GM19043 (cell line): ENCODE data around the gene CARD16.
"Not testable (repeated sequence)": the region's sequence is repeated elsewhere in the genome, so short reads cannot be mapped to it uniquely, and the experiment has no call there.

Experiments
- ATAC-seq: cut with Tn5 transposase; IDR thresholded peaks from one replicate; pipeline ENCODE4 v1.9.1; 2021; ENCODE audit warnings: low read depth; ENCODE audit not compliant: unreplicated experiment

CARD16 gene

GRCh38 chr11:105044557-105045524 is at the start of gene CARD16:
CARD16 (minus strand) TSS chr11:105045335; CDS start chr11:105045297, 38 bp downstream.
- ATAC-seq = peak; percentile 98

DNA sequence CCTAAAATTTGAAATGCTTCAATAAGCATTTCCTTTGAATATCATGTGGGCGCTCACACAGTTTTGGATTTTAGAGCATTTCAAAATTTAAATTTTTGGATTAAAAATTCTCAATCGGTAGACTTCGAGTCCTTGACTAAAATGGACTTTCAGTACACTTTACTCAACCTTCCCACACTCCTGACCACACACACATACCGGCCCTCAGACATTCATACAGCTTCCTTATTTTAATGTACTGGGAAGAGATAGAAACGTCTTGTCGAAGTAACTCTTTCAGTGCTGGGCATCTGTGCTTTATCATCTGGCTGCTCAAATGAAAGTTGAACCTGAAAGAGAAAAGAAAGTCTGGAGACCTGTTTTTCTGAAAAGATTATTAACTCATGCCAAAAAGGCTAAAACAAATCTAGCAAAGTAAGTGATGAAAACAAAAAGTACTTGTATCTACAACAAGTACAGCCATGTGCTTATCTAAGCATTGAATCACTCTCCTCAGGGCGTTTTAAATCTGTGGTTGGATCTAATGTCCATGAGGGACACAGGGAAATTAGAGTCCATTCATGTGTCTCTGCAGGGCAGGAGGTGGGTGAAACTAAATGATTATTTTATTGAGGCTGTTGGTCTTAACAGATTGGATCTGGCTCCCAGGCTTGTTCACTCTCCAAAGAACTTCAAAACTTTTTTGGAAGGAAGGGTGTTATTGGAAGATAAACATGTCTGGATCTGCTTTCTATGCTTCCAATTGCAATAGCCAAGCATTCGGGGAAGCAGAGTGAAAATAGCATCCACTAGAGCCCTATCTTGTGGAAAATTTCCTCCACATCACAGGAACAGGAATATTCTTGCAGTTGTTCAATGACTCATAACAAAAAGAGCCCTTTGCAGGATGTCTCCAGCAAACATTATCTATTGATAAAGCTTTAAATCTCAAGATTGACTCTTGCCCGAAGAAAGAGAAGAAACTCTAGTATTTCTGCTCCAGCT is 47.4 kb upstream of the CARD16 start:
- no peak for ATAC-seq

- no peak for ATAC-seq
These were observed 36.4 kb upstream of the CARD16 start for GRCh38 chr11:105081412-105082150.

DNA sequence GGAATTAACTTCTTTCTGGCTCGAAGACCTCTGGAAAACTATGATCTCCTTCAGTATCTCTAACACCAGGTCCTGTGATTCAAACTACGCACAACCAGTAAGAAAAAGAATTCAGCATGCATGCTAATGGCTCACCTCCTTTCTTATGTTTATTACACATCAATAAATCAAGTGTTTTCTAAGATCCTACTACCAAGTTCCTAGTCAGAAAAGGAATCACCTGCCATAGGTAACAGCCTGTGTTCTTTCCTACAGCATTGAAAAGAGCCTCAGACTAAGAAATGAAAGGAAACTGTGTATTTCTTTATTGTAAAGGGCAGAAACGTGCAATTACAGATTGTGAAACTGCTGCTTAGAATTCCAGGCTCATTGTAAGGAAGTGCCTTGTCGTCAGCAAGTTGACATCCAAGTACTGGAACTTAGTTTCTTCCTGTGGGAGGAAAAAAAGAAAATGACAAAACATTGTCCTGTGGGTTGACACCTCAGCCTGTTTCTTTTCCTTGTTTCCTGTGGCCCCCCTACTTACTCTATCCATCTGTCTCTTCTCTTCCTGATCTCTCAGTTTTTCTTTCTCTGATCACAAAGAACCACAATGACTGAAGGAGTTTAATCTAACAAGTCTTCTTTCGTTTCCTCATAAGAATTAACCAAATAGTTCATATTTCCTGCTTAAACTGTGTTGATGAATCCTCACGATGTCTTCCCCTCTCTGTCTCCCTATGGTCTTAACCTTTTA is 35.2 kb upstream of the CARD16 start:
- not testable (repeated sequence) for ATAC-seq

GRCh38 chr11:105078283-105078682 is 33.1 kb upstream of the CARD16 start:
- ATAC-seq = no peak

DNA sequence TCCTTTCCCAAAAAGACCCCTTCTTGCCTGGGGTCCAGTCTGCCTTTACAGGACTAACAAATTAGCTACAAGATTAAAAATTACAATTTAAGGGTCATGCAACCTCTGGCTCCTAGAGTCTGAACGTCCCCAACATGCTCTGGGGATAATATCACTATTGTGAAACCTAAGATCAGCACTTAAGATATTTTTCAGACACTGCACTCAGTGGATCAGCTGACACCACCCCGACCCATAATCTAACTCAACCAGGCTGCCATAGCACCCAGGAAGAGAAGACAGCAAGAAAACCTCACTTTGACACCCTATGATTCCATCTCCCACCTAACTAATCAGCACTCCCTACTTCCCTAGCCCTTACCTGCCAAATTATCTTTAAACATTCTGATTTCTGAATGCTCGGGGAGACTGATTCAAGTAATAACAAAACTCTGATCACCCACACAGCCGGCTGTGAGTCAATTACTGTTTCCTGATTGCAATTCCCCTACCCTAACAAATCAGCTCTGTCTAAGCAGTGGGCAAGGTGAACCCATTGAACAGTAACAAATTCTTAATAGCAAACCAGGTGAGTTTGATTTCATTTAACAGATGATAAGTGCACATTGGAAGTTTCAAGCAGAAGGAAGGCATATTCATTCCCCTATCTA is 32.1 kb upstream of the CARD16 start:
- ATAC-seq = not testable (repeated sequence)

DNA sequence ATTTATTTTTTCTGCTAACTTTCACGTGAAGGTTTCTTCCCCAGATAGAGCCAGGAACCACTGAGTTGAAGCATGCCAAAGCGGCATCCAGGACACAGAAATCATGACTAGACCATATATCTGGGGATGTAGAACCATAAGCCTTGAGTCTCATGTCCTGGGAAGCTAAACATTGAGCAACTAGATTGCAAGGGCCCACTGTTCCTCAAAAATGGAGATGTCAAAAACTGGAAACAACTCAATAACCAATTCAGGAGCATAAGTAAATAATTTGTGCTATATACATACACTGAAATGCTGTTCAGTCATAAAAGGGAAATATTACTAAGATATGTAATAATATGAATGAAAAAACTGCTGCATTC is 29.0 kb upstream of the CARD16 start:
- ATAC-seq = no peak

GRCh38 chr11:105073456-105074165 is 28.5 kb upstream of the CARD16 start:
- no peak for ATAC-seq

DNA sequence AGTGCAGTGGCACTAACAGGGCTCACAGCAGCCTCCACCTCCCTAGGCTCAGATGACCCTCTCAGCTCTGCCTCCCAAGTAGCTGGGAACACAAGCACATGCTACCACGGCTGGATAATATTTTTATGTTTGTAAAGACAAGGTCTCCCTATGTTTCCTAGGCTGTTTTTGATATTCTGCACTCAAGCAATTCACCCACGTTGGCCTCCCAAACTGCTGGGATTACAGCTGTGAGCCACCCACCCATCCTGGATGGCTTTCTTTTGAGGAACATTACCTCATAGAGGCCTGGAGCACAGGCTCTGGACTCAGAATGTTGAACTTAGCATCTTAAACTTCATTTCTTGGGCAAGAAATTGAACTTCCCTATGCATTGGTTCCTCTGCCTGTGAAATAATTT is 26.9 kb upstream of the CARD16 start:
- not testable (repeated sequence) for ATAC-seq

DNA sequence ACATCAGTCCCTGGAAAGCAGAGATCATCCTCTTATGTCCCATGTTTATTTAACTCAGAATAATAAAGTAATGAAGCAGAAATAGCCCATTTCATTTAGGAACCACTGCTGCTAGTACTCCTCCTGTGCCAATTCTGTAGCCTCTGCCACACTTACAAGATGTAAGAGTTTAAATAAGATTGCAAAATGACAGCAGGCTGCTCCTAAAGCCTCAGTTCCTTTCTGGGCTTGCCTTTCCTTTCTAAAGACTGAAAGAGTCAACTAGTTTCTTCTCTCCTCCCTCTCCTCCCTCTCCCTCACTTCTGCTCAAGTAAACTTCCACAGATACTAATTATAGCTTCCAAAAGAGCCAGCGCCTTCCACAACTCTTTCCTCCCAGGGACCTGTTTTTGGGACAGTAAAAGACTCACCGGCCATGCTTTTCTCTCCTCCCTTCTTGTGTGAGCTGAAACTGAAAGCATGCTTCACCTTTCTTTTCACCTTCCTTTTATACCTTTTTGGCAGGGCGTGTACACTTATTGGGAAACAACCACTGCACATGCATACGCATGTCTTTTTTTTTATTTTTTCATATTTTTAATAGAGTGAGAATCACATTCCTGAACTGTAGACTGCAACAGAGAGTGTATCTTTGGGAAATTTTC is 26.1 kb upstream of the CARD16 start:
- ATAC-seq = no peak

DNA sequence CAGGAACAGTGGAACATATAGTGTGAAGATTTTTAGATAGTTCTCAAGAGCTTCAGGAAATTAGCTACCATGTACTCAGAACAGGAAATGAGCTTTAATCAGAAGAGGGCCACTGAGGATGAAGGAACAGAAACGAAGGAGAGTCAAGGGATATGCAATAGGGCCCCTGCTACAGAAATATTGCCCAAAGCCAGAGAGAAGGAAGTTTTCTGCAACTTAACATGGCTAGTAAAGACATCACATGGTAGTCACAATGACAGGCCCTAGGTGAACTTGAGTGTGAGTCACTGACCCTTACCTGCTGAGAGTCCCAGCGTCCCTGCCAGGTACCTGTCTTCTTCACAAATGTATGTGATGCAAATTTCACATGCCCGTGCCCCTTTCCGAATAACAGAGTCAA is 25.2 kb upstream of the CARD16 start:
- no peak for ATAC-seq

GRCh38 chr11:105069749-105070148 is 24.6 kb upstream of the CARD16 start:
- ATAC-seq = not testable (repeated sequence)

GRCh38 chr11:105063245-105063941 is 18.3 kb upstream of the CARD16 start:
- ATAC-seq = not testable (repeated sequence)

- ATAC-seq = no peak
These were observed 12.3 kb upstream of the CARD16 start for GRCh38 chr11:105057432-105057831.

DNA sequence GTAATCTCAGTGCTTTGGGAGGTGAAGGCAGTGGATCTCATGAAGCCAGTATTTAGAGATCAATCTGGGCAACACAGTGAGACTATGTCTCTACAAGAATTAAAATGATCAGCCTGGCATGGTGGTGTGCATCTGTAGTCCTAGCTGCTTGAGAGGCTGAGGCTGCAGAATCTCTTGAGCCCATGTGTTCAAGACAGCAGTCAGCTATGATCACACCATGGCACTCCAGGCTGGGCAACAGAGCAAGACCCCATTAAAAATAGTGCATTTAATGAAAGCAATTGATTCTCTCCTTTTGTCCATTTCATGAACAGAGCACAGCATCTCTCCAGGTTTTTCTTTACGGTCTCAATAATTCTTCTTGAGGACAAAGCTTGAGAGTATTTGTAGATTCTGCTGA is 11.3 kb upstream of the CARD16 start:
- no peak for ATAC-seq

DNA sequence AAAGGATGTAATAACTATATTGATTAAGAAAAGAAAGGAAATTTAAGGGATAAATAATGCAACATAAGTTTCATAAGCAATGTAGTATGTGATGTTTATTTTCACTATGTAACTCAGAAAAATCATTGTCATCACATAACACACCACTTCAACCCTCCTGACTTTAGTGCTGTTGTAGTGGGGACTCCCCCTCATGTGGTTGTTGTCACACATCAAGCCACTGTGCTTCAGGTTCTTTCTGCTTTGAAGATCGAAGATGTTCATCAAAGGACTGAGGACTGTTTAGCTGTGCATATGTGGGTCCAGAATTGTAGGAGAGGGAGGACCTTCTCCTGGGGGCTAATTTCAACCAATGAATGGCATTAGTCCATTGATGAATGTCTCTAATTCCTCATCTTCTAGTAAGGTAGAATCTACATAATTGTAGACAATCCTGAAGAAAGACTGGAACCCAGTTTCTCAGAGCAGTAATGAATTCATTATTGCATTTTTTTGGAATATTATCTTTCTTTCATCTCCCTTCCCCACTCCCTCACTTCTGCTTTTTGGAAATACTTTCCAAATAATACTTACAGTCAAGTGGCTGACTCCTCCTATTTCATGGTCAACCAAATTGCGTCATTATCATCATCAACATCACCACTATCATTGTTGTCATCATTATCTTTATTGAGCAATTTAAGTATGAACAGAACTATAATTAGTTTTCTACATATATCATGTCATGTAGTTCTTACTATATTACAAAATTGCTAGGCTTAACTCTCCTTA is 9.8 kb upstream of the CARD16 start:
- ATAC-seq = no peak

DNA sequence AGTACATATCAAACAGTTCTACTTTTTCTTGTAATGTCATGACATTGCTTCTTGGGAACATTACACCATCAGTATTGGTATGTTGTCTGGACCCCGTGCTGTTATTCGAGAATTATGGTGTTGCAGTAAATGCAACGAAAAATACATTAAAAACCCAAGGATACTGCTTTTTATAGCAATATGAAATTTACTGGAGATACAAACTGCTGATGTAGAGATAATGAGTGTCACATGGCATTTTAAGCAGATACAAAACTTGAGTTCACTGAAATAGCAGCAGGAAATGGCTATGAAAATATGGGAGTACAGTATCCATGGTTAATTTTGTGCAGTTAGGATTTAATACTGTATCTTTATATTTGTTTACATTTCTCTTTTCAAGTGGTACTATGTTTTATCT is 7.4 kb upstream of the CARD16 start:
- ATAC-seq = no peak
